AG10803 (cell line): Measurements from ENCODE around the gene PABPC3.

Experiments
- DNase-seq: peaks from one replicate; pipeline ENCODE4 v3.0.0; 2010; ENCODE audit warnings: low read depth
- H3K4me3 ChIP-seq: 2 replicates; pipeline ENCODE4 v1.5.1; 2011; ENCODE audit warnings: mild to moderate bottlenecking, low read length, control low read depth
- TF ChIP-seq, protein P1 (sequence below): conservative IDR thresholded peaks from 2 replicates; pipeline ENCODE4 v1.5.1; 2011; ENCODE audit warnings: mild to moderate bottlenecking, low read length, control low read depth, inconsistent platforms

Gene PABPC3

DNA sequence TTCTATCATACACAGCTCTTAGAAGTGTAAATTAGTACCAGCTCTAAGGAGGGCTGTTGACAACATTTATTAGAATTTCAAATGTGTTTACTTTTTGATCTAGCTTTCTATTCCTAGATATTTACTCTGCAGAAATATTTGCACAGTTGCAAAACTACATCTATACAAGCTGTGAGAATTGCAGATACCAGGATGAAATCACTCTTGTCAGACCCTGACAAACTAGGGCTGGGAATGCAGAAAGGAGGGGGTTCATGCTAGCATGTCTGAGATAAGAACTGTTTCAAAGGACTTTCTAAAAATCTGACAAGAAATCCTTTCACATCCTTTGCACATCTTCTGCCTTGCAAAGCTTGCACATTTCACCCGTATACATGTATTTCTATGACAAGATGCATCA lies 11.8 kb upstream of the PABPC3 start:
- H3K4me3 ChIP-seq = no peak overlapping the region
- no peak for DNase-seq
- TF ChIP-seq, protein P1, sequence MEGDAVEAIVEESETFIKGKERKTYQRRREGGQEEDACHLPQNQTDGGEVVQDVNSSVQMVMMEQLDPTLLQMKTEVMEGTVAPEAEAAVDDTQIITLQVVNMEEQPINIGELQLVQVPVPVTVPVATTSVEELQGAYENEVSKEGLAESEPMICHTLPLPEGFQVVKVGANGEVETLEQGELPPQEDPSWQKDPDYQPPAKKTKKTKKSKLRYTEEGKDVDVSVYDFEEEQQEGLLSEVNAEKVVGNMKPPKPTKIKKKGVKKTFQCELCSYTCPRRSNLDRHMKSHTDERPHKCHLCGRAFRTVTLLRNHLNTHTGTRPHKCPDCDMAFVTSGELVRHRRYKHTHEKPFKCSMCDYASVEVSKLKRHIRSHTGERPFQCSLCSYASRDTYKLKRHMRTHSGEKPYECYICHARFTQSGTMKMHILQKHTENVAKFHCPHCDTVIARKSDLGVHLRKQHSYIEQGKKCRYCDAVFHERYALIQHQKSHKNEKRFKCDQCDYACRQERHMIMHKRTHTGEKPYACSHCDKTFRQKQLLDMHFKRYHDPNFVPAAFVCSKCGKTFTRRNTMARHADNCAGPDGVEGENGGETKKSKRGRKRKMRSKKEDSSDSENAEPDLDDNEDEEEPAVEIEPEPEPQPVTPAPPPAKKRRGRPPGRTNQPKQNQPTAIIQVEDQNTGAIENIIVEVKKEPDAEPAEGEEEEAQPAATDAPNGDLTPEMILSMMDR = no peak

GRCh38 chr13:25085125-25085742 lies 10.7 kb upstream of the PABPC3 start:
- TF ChIP-seq, protein P1 = peak; percentile 69
- no peak overlapping the region for H3K4me3 ChIP-seq
- peak; percentile 35 for DNase-seq

DNA sequence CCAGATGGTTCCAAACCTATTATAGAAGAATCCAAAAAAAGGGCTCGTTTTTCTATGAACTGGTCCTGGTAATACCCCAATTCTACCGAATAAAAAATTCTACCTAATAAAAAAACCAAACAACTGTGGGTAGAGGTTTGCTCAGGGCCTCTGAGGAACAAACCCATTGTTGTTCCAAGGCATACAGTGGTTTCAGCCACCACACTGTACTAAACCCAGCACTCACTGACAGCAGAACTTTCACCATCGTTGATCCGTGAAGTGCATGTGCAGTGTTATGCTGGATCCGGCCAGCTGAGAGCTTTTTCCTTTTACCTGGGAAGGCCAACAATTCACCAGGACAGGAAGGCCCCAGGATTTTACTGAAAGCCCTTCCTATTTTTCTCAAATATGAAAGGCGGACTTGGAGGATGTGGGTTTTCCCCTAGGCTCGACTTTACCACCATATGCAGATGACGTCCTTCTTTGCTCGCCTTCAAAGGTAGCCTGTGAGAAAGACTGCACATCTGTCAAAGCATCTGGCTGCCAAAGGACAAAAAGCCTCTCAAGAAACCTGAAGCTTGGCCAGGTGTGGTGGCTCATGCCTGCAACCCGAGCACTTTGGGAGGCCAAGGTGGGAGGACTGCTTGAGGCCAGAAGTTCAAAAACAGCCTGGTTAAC lies 7.2 kb upstream of the PABPC3 start:
- H3K4me3 ChIP-seq = no peak overlapping the region
- TF ChIP-seq, protein P1 = no peak
- no peak for DNase-seq

DNA sequence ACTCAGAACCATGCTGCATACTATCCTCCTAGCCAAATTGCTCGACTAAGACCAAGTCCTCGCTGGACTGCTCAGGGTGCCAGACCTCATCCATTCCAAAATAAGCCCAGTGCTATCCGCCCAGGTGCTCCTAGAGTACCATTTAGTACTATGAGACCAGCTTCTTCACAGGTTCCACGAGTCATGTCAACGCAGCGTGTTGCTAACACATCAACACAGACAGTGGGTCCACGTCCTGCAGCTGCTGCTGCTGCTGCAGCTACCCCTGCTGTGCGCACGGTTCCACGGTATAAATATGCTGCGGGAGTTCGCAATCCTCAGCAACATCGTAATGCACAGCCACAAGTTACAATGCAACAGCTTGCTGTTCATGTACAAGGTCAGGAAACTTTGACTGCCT lies 1.5 kb downstream of the PABPC3 start:
- H3K4me3 ChIP-seq = no peak overlapping the region
- TF ChIP-seq, protein P1 = no peak
- DNase-seq = no peak

GRCh38 chr13:25103711-25104110 lies 7.8 kb downstream of the PABPC3 start:
- TF ChIP-seq, protein P1 = no peak
- no peak for DNase-seq
- no peak overlapping the region for H3K4me3 ChIP-seq

- no peak for DNase-seq
- no peak overlapping the region for H3K4me3 ChIP-seq
- TF ChIP-seq, protein P1 = no peak
Observed at GRCh38 chr13:25109341-25109740, 13.4 kb downstream of the PABPC3 start.

DNA sequence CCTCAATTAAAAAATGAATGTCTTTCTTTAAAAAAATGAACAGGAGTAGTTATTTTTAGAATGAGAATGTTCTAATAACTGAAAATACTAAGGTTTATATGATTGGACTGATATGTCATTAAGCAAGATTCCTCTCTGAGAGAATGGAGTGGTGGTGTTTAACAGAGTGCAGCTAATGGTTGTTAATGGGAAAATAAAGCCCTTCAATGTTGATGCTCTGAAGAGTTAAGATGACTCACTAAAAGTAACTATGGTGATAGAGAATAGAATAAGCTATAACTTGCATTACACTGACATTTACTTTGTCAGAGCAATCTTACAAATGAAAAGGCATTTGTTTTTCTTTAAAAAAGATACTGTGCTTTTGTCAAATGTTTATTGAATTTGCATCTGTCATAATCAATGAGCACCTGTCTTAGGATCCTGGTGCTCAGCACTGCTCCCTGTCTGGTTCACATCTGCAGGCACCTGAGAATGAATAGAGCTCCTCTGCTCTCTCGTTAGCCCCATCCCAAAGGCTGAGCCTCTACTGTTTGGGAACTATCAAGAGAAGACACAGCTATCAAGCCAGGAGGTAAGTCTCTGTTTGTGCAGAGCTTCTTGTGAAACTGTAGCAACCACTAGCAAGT lies 15.1 kb downstream of the PABPC3 start:
- no peak overlapping the region for H3K4me3 ChIP-seq
- no peak for DNase-seq
- TF ChIP-seq, protein P1 = no peak
